Gastrocnemius medialis (tissue), 4 donors: ENCODE data around the gene ARHGAP10. TPM values are rescaled to one million over a fixed set of nuclear protein-coding genes. Genes with fewer than 3 reads are reported as not detected.

Experiments used
- ATAC-seq, 2 donors: fragments of 150-250 bp; one replicate each; pipeline ENCODE4 v1.9.1; 2016
- DNase-seq, 2 donors: peaks; one replicate each; pipeline ENCODE4 v3.0.0-alpha.2; 2019
- H3K27ac ChIP-seq, 4 donors: fragments of 200-600 bp; sonication (generic); 1 replicate in 1 of 4; 2 replicates in 3 of 4; pipeline ENCODE4 v1.5.1; 2016 to 2018; ENCODE audit warnings: mild to moderate bottlenecking in 2 of 4, moderate library complexity in 1 of 4
- H3K27me3 ChIP-seq, 3 donors: fragments of 200-600 bp; sonication (generic) in 2 of 3; 1 replicate in 1 of 3; 2 replicates in 2 of 3; pipeline versions ENCODE4 v1.5.1 to v1.6.0; 2016 to 2019; ENCODE audit warnings: mild to moderate bottlenecking in 1 of 3, moderate library complexity in 1 of 3
- H3K36me3 ChIP-seq, 2 donors: fragments of 200-600 bp; sonication (generic) in 1 of 2; one replicate each; pipeline ENCODE4 v1.5.1; 2017 to 2018
- H3K4me1 ChIP-seq, 2 donors: fragments of 200-600 bp; sonication (generic) in 1 of 2; one replicate each; pipeline ENCODE4 v1.5.1; 2016 to 2017; ENCODE audit warnings: mild to moderate bottlenecking in 2 of 2
- H3K4me3 ChIP-seq, 4 donors: fragments of 200-600 bp; sonication (generic) in 3 of 4; 1 replicate in 1 of 4; 2 replicates in 3 of 4; pipeline ENCODE4 v1.5.1; 2016 to 2019; ENCODE audit warnings: mild to moderate bottlenecking in 2 of 4
- H3K9me3 ChIP-seq, 3 donors: fragments of 200-600 bp; sonication (generic) in 2 of 3; 1 replicate in 1 of 3; 2 replicates in 2 of 3; pipeline ENCODE4 v1.5.1; 2016 to 2019
- POLR2A ChIP-seq, 2 donors: fragments of 450-650 bp; IDR thresholded peaks; one replicate each; pipeline ENCODE4 v1.6.1; 2017; ENCODE audit warnings: antibody characterized with exemption in 2 of 2, mild to moderate bottlenecking in 2 of 2, moderate library complexity in 2 of 2
- in situ Hi-C, 4 donors: fragments of 200-750 bp; cut with MboI; loops; one replicate each; pipeline versions ENCODE4 v1.15.0 to v1.8.0; 2017; ENCODE audit warnings: low sequenced_read_pairs in 4 of 4
- intact Hi-C: fragments of 100-400 bp; cut with DNase I; formaldehyde crosslinking; loops from one replicate; pipeline ENCODE4 v1.15.1; 2023; ENCODE audit warnings: low total_unique reads
- total RNA-seq, 4 donors: library from RNA; depleted of rRNA; stranded (reverse); fragments of >200 nt; gene quantifications; one replicate each; pipeline versions ENCODE4 v1.1.0 to v1.2.3, GENCODE V29; 2016
- TF ChIP-seq, protein P1 (sequence below), 5 experiments: fragments of 450-650 bp in 3 of 5; fragments of 200-600 bp in 2 of 5; sonication (generic) in 2 of 5; IDR thresholded peaks in 4 of 5; conservative IDR thresholded peaks in 1 of 5; 1 replicate in 4 of 5; 2 replicates in 1 of 5; pipeline ENCODE4 v1.5.1; 2016 to 2019; ENCODE audit warnings: antibody characterized with exemption in 5 of 5, mild to moderate bottlenecking in 3 of 5, moderate library complexity in 3 of 5

ARHGAP10 gene
- total RNA-seq, 4 donors from 2014 or later = 22.1 to 34.6 (median 28.0) TPM

DNA sequence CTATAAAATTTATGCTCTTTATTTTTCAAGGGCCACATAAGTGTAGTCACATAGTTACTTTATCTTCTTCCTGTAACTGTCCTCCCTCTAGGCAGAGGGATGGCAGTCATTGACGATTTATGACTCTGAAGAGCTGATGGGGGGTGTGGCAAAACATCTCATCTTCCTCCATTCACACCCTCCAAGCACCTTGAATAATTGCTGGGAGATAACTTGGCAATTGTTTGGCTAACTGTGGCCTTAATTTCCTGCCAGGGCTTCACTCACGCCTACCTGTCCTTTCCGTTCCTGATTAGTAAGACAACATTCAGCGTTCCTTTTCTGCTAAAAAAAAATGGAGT, 329.2 kb downstream of the ARHGAP10 start:
- in situ Hi-C loops = no loop called here
- H3K9me3 ChIP-seq = no peaks in the 10 kb centered on the region
- no peak for ATAC-seq
- no peaks in the 10 kb centered on the region for H3K36me3 ChIP-seq
- no peak for TF ChIP-seq POLR2A (IDR thresholded peaks at IDR 0.05)
- TF ChIP-seq, protein P1, sequence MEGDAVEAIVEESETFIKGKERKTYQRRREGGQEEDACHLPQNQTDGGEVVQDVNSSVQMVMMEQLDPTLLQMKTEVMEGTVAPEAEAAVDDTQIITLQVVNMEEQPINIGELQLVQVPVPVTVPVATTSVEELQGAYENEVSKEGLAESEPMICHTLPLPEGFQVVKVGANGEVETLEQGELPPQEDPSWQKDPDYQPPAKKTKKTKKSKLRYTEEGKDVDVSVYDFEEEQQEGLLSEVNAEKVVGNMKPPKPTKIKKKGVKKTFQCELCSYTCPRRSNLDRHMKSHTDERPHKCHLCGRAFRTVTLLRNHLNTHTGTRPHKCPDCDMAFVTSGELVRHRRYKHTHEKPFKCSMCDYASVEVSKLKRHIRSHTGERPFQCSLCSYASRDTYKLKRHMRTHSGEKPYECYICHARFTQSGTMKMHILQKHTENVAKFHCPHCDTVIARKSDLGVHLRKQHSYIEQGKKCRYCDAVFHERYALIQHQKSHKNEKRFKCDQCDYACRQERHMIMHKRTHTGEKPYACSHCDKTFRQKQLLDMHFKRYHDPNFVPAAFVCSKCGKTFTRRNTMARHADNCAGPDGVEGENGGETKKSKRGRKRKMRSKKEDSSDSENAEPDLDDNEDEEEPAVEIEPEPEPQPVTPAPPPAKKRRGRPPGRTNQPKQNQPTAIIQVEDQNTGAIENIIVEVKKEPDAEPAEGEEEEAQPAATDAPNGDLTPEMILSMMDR (IDR thresholded peaks at IDR 0.05 in 4 of 5, conservative IDR thresholded peaks at IDR 0.05 in 1 of 5) = no peak
- H3K27ac ChIP-seq = peak overlapping the region in 3 of 4 donors; percentile 75 to 84 (median 83)
- intact Hi-C loops = no loop called here
- no peaks in the 10 kb centered on the region for H3K27me3 ChIP-seq
- no peak for DNase-seq
- H3K4me3 ChIP-seq = no peak overlapping the region
- H3K4me1 ChIP-seq = peaks cover 57 to 64% of the 10 kb centered on the region in 2 donors

DNA sequence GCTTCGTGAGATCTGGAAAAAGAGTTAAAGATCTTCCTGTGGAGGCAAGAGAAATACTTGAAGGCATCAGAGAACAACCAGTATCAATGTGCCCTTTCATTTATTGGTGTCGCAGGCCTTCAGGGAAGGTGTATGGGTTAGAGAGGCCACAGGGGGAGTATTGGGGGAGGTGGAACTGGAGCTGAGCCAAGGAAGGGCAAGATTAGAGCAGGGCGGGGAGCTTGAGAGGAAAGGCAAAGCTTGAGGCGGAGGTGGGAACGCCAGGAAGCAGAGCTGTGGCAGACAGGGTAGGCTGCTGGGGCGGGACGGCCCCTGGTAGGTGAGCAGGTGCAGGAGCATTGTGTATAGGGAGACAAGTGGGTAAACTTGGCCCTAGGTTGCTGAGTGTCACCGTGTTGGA, 329.9 kb downstream of the ARHGAP10 start:
- no peak for DNase-seq
- peaks cover 61 to 66% of the 10 kb centered on the region in 2 donors for H3K4me1 ChIP-seq

DNA sequence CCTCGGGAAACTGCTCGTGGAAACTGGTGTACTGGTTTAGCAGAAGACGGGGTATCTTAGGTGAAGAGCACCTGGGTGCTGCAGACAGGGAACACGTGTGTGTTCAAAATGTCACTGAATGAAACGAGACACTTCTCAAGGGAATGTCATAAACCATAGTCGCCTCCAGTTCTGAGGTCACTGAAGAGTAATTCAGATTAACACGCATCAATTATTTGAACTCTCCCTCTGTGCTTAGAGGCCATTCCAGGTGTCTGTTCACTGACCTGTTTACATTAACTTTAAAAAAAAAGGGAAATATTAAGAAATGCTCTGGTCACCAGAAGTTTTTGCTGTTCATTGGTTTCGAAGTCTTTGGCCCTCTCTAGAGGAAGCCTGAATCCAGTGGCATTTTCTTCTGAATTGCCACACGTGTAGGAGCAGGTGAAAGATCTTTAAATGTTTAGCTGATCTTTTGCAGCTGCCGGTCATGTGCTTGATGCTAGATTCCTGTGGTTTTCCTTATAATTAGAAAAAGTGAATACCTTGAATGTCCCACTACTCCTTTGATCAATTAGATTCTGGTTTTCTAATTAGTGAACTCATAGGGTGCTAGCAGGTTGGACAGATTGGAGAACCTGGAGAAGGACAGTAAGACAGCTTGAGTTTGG, 330.5 kb downstream of the ARHGAP10 start:
- H3K36me3 ChIP-seq = no peaks in the 10 kb centered on the region
- no peaks in the 10 kb centered on the region for H3K27me3 ChIP-seq
- TF ChIP-seq POLR2A (IDR thresholded peaks at IDR 0.05) = no peak
- TF ChIP-seq, protein P1 (IDR thresholded peaks at IDR 0.05 in 4 of 5, conservative IDR thresholded peaks at IDR 0.05 in 1 of 5) = no peak
- intact Hi-C loops (no loop called here), in situ Hi-C loops (no loop called here)
- DNase-seq = no peak
- H3K27ac ChIP-seq = peak overlapping the region in 3 of 4 donors; percentile 53 to 83 (median 75)
- H3K9me3 ChIP-seq = no peaks in the 10 kb centered on the region
- H3K4me3 ChIP-seq = no peak overlapping the region
- ATAC-seq = no peak
- peaks cover 59 to 66% of the 10 kb centered on the region in 2 donors for H3K4me1 ChIP-seq

More for the DNA sequence above, 329.9 kb downstream of the ARHGAP10 start:
- H3K4me3 ChIP-seq = no peak overlapping the region
- in situ Hi-C loops = no loop called here
- TF ChIP-seq, protein P1 (IDR thresholded peaks at IDR 0.05 in 4 of 5, conservative IDR thresholded peaks at IDR 0.05 in 1 of 5) = no peak
- no peak for TF ChIP-seq POLR2A (IDR thresholded peaks at IDR 0.05)
- intact Hi-C loops = no loop called here
- no peaks in the 10 kb centered on the region for H3K27me3 ChIP-seq
- H3K27ac ChIP-seq = peak overlapping the region in 3 of 4 donors; percentile 53 to 83 (median 75)
- ATAC-seq = no peak
- H3K36me3 ChIP-seq = no peaks in the 10 kb centered on the region
- H3K9me3 ChIP-seq = no peaks in the 10 kb centered on the region

DNA sequence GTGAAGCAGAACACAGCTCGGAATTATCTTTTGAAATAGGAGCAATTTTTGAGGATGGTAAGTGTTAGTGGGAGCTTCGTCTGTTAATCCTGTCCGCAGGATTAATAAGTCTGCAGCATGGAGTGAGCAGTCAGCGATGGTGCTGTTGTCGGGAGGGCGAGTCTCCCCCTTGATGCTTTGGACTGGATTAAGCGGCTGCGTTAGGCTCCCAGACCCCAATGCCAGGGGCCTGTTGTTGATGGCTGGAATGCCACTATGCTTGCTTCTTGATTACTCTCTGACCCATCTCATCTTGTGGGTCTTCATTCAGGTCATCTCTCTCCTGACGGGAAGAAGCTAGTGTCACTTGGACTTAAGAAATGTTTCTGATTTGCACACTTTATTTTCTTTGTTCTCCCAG, 332.6 kb downstream of the ARHGAP10 start:
- ATAC-seq (no peak), DNase-seq (no peak)
- Histone ChIP-seq H3K27ac (no peak overlapping the region), H3K36me3 (no peaks in the 10 kb centered on the region), H3K27me3 (no peaks in the 10 kb centered on the region), H3K4me1 (peaks cover 57 to 66% of the 10 kb centered on the region in 2 donors), H3K4me3 (no peak overlapping the region), H3K9me3 (no peaks in the 10 kb centered on the region)
- in situ Hi-C loops = no loop called here
- TF ChIP-seq, protein P1 (IDR thresholded peaks at IDR 0.05 in 4 of 5, conservative IDR thresholded peaks at IDR 0.05 in 1 of 5) = no peak
- no peak for TF ChIP-seq POLR2A (IDR thresholded peaks at IDR 0.05)
- intact Hi-C loops = no loop called here

DNA sequence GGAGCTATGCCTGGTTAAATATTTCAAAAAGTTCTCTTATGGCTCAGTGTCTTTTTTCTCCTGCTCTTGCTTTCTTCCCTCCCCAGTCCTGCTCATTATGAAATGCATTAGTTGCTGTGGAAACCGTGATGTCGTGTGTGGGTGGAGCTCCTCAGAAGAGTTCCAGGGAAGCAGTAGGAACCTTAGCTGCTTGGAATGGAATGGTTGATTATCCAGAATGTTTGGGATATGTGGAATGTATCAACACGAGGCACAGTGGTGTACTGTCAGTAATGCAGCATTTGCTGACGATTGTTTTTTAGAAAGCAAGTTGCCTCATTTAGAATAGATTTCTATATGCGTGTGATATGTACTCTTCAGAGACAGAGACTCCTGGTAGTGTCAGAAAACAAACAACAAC, 333.2 kb downstream of the ARHGAP10 start:
- H3K36me3 ChIP-seq = no peaks in the 10 kb centered on the region
- DNase-seq = no peak
- H3K9me3 ChIP-seq = no peaks in the 10 kb centered on the region
- no peak for TF ChIP-seq POLR2A (IDR thresholded peaks at IDR 0.05)
- TF ChIP-seq, protein P1 (IDR thresholded peaks at IDR 0.05 in 4 of 5, conservative IDR thresholded peaks at IDR 0.05 in 1 of 5) = no peak
- H3K27ac ChIP-seq = no peak overlapping the region
- intact Hi-C loops = no loop called here
- in situ Hi-C loops = no loop called here
- no peak overlapping the region for H3K4me3 ChIP-seq
- no peak for ATAC-seq
- no peaks in the 10 kb centered on the region for H3K27me3 ChIP-seq
- peaks cover 57 to 66% of the 10 kb centered on the region in 2 donors for H3K4me1 ChIP-seq
